GM19099 (cell line): ENCODE results near the gene TMEM259.
A peak's percentile ranks its signal among the peaks of the same experiment; 100 is the strongest.

Source experiments
- POLR2A ChIP-seq: IDR thresholded peaks from 3 replicates; pipeline ENCODE4 v1.6.1; 2011; ENCODE audit warnings: low read depth; ENCODE audit not compliant: insufficient read length; ENCODE audit errors: extremely low read depth

Gene TMEM259

DNA sequence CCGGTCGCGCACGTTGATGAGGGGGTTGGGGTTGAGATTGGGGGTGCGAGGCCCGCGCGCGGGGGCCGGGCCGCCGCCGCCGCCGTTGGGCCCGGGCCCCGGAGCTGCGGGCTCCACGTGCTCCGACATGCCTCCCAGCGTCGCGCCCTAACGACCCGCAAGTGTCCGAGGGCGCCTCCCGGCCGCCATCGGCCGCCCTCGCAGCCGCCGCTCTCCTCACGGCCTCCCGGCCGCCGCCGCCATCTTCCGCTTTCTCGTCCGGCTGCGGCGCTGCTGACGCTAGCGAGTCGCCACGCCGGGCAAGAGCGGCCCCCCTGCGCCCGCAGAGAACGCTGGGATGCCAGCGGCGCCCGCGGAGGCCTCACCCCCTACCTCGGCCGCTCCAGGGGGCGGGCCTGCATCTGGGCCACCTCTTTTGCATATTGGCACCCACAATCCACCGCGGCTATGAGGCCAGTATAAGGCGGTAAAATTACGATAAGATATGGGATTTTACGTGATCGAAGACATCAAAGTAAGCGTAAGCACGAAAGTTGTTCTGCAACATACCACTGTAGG is at the start of gene TMEM259:
TSS of gene TMEM259 (minus strand) at position 256 of the 558 bp plus-strand sequence. CDS start at position 129, 127 bp downstream.
- peak; percentile 80 for TF ChIP-seq POLR2A

DNA sequence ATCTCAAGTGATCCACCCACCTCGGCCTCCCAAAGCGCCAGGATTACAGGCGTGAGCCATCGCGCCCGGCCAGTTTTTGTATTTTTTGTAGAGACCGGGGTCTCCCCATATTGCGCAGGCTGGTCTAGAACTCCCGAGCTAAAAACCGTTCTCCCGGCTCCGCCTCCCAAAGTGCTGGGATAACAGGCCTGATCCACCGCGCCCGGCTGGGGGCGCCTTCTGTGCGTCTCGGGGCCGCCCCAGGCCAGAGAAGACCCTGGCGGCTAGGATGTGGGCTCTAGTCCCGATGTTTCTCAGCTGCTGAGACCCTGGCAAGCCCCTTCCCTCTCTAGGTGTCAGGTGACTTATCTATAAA is 49.6 kb upstream of the TMEM259 start:
- no peak for TF ChIP-seq POLR2A

DNA sequence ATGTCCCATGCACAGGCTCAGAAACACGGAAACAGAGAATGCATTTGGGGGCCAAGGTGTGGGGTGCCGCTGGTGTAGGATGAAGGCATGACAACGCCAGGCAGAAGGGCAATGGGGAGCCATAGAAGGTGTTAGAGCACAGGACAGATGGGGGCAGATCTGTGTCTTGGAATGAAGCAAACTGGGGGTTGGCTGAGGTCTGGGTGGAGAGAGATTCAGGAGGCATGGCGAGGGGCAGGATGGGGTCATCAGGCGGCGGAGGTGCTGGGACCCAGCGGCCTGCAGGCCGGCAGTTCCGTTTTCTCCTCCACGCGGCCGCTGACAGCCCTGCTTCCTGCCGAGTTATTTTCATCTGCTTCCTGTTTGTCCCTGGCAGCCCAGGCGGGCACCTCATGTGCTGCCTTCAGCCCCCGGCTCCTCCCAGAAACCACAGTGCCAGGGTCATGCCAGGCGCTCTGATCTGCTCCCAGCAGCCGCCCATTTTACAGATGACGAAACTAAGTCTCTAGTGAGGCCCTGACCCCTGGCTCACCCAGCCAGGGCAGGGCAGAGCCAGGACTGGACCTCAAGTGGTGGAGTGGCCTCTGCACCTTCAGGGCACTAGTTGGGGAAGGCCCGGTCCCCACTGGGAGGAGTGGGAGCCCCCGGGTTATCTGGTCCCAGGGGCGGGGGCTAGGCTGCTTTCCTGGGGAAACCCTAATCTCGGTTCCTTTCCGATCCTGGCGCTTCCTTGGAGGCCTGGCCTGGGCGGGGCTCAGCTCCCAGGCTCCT is 48.3 kb upstream of the TMEM259 start:
- TF ChIP-seq POLR2A: peak; percentile 42

DNA sequence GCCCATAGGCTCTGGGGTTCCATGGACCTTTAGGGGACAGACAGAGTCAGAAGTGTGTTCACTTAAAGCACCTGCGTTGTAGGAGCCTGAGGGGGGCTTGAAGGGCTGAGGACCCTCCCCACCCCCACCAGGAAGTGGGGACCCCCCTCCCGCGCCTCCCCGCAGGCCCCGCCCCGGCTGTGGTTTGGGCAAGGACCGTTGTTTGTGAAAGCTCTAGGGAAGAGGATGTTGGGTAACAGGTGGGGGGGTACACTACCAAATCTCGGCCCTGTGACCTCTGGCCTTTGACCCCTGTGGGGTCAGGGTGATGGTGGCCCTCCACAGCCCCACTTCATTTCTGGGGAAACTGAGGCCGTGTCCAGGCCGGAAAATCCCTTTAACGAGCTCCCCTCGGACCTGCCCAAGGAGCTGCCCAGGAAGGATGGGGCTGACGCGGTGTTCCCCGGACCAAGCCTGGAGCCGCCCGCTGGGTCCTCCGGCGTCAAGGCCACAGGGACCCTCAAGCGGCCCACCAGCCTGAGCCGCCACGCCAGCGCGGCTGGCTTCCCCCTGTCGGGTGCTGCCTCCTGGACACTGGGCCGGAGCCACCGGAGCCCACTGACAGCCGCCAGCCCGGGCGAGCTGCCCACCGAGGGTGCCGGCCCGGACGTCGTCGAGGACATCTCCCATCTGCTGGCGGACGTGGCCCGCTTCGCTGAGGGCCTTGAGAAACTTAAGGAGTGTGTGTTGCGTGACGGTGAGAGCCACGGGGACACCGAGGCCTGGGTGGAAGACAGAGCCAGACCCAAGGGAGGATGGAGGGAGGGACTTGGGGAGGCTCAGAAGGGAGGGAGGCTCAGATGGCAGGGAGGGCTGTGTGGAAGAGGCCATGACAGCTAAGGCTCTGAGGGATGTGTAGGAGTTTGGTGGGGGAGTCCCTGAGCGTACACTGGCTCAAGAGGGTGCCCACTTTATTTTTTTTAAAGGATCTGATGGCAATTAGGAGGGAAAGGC is 47.4 kb upstream of the TMEM259 start:
- TF ChIP-seq POLR2A: peak; percentile 19

DNA sequence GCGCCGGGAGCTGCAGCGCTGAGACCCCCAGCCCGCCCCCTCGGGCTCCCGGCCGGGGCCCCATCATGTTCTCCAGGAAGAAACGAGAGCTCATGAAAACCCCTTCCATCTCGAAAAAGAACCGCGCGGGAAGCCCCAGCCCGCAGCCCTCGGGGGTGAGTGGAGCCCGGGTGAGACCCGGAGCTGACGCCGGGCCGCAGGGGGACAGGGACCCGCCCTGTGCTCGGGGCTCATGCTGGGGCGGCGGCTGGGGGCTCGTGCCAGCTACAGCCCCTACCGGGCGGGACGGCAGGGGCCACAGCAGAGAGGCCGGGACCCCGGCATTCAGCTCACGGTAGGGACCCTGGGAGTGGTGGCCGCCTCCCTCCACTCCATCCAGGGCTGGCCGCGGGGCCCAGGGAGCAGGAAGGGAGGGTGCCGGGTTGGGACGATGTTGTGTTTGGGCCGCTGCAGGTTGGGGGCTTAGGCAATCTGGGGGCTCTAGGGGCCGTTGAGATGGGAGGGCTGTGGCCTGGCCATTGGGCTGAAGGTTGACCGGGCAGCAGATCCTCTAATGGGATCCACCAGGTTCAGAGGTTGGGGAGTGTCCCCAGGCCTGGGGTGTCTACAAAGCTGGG is 46.5 kb upstream of the TMEM259 start:
- TF ChIP-seq POLR2A: peak; percentile 11

DNA sequence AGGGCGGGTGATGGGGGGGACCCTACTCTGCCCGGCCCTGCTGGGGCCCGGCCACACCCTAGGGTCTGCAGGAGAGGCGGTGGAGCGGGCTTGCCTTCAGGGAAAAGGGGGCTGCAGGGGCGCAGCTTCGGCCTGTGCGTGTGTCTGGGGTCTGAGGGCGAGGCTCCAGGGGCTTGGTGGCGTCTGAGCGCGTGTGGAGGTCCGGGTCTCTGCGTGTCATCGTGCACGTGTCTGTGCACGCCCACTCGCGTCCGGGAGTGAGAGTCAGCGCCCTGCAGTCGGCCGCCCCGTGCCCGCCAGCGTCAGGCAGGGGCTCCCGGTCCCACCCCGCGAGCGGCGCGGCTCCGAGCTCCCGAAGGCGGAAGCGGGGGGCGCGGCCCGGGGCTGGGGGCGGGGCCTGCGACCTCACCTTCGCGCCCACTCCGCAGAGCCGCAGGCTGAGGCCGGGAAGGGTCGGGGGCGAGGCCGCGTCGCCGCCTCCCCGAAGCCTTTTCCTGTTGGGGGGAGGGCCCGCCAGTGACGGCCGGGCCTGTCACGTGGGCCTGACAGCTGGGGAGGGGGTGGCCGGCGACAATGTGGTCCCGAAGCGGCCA is 45.9 kb upstream of the TMEM259 start, which contains the start of gene ARHGAP45:
TSS of gene ARHGAP45 (plus strand) at position 420 of the 593 bp plus-strand sequence. CDS start 239 bp downstream, outside the sequence.
- TF ChIP-seq POLR2A: no peak

DNA sequence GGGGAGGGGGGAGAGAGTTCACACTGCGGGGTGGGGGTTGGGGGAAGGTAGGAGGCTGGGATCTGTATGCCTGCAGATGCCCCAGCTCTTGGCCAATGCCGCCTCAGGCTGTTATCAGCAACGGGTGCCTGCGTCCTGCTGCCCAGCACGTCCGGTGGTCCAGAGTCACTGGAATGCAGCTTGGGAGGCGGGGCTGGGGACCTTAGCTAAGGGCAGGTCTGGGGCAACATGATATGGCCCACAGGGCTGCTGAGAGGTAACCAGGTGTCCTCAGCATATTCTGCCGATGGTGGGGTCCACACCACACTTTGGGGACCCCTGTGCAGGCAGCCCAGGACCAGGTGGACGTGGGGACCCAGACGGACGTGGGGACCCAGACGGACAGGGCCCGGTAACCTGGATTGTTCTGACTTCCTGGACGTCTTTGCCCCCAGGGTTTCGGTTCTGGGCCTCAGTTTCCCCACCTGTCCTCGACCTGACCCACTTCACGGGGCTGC is 45.4 kb upstream of the TMEM259 start:
- TF ChIP-seq POLR2A: no peak

DNA sequence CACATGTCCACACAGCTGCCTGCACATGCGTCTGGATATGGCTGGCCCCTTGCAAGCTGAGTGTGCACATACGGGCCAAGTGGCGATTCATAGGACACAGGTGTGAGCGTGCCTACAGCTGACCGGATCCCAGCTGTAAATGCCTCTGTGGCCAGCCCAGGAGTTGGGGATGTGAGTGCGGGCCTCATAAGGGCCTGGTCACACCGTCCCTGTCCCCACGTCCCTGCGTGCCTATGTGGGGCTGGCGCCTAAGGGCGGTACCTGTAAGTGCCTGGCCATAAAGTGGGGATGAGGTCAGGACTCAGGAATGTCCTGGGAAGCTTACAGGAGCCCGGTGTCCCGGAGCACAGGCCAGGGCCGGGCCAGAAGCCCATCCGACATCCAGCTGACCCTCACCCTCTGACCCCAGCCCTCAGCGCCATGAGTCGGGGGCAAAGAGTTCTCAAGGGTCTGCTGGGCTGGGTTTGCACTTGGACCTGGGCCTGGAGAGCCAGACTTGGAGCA is 44.7 kb upstream of the TMEM259 start:
- TF ChIP-seq POLR2A: no peak

DNA sequence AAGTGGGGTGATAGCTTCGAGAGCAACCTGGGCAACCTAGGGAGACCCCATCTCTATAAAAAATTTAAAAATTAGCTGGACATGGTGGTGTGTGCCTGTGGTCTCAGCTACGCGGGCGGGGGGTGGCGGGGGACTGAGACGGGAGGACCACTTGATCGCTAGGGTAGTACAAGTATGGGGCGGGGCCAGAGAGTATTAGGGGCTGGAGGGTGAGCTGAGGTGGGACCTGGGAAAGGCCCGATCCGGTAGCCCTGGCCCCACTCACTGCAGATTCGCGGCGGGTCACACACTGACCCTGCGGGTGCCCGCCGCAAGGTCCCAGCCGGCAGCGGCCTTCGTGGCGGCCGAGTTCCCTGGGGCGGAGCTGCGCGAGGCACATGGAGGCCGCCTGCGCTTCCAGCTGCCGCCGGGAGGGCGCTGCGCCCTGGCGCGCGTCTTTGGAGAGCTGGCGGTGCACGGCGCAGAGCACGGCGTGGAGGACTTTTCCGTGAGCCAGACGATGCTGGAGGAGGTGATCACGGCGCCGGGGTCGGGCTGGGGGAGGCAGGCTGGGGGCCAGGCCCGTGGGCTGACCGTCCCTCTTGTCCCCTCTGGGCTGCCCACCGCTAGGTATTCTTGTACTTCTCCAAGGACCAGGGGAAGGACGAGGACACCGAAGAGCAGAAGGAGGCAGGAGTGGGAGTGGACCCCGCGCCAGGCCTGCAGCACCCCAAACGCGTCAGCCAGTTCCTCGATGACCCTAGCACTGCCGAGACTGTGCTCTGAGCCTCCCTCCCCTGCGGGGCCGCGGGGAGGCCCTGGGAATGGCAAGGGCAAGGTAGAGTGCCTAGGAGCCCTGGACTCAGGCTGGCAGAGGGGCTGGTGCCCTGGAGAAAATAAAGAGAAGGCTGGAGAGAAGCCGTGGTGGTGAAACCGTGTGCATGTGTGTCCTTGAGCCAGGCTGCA is 44.0 kb upstream of the TMEM259 start:
- no peak for TF ChIP-seq POLR2A

DNA sequence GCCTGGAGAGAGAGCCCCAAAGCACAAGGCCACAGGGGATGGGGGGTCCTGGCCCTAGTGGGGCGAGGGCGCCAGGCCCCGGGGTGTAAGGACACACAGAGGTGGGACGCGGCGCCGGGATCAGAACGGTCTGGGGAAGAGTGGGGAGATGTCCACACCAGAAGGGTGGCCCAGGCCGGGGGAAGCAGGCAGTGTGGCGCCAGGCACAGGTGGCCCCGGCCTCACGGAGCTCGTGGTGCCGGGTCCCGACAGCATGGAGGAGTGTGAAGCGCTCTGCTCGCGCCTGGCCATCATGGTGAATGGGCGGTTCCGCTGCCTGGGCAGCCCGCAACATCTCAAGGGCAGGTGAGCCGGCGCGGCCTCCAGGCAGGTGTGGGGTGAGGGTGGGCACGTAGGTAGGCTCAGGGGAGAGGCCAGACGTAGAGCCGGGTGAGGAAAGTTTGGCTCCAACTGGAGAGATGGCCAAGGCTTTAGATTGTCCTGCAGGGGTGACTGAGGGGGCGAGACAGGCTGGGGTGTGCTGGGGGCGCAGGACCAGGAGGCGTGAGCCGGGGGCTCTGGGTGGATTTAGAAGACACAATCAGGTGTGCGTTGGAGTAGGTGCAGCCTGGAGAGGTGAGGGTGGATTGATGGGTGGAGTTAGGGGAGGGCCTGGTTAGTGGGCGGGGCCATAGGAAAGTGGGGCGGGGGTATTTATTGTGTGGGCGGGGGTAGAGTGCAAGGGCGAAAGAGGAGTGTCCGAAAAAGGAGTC is 43.2 kb upstream of the TMEM259 start:
- no peak for TF ChIP-seq POLR2A

DNA sequence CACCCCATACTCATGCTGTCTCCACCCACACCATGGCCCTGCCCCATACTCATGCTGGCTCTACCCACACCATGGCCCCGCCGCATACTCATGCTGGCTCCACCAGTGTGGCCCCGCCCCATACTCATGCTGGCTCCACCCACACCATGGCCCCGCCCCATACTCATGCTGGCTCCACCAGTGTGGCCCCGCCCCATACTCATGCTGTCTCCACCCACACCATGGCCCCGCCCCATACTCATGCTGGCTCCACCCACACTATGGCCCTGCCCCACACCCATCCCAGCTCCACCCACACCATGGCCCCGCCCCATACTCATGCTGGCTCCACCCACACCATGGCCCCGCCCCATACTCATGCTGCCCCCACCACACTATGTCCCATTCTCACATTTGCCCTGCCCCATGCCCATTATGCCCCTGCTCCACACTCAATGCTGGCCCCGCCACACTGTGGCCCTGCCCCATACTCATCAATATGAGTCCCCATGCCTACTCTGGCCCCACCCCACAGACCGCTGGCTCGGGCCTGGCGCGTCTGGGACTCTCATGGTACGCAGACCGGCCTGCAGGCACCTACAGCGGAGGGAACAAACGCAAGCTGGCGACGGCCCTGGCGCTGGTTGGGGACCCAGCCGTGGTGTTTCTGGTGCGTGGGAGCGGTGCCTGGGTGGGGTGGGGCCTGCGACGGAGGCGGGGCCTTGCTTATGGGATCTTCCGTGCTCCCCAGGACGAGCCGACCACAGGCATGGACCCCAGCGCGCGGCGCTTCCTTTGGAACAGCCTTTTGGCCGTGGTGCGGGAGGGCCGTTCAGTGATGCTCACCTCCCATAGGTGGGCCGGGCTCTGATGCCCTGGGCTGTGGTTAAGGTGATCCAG is 42.3 kb upstream of the TMEM259 start:
- no peak for TF ChIP-seq POLR2A
